ENCODE data around the gene HEG1.
A peak's percentile ranks its signal among the peaks of the same experiment; 100 is the strongest.

HEG1 gene

GRCh38 chr3:125062904-125063618 is 7.3 kb upstream of the HEG1 start:
- peak; percentile 97 for DNase-seq (ENCODE audit: low read depth)
- no peak for TF ChIP-seq CTCF (IDR thresholded peaks at IDR 0.05; ENCODE audit: low read length, missing control alignments)
- no peak overlapping the region for H3K4me3 ChIP-seq (replicated peaks; ENCODE audit: low read depth, low read length)

GRCh38 chr3:125061646-125062045 is 5.8 kb upstream of the HEG1 start:
- no peak for TF ChIP-seq CTCF (IDR thresholded peaks at IDR 0.05; ENCODE audit: low read length, missing control alignments)
- no peak for DNase-seq (ENCODE audit: low read depth)
- peak overlapping the region; percentile 25 for H3K4me3 ChIP-seq (replicated peaks; ENCODE audit: low read depth, low read length)

- no peak for TF ChIP-seq CTCF (IDR thresholded peaks at IDR 0.05; ENCODE audit: low read length, missing control alignments)
- DNase-seq (ENCODE audit: low read depth), result peak; percentile 94
- peak overlapping the region; percentile 25 for H3K4me3 ChIP-seq (replicated peaks; ENCODE audit: low read depth, low read length)
Measured at GRCh38 chr3:125061170-125061569, 5.4 kb upstream of the HEG1 start.

GRCh38 chr3:125059488-125060245 is 3.9 kb upstream of the HEG1 start:
- no peak for TF ChIP-seq CTCF (IDR thresholded peaks at IDR 0.05; ENCODE audit: low read length, missing control alignments)

GRCh38 chr3:125058959-125059358 is 3.2 kb upstream of the HEG1 start:
- no peak overlapping the region for H3K4me3 ChIP-seq (replicated peaks; ENCODE audit: low read depth, low read length)
- no peak for TF ChIP-seq CTCF (IDR thresholded peaks at IDR 0.05; ENCODE audit: low read length, missing control alignments)
- DNase-seq (ENCODE audit: low read depth), result no peak

More at GRCh38 chr3:125059488-125060245, 3.9 kb upstream of the HEG1 start:
- no peak for DNase-seq (ENCODE audit: low read depth)
- no peak overlapping the region for H3K4me3 ChIP-seq (replicated peaks; ENCODE audit: low read depth, low read length)

GRCh38 chr3:125058529-125058928 is 2.7 kb upstream of the HEG1 start:
- no peak for DNase-seq (ENCODE audit: low read depth)
- no peak for TF ChIP-seq CTCF (IDR thresholded peaks at IDR 0.05; ENCODE audit: low read length, missing control alignments)
- no peak overlapping the region for H3K4me3 ChIP-seq (replicated peaks; ENCODE audit: low read depth, low read length)
